Measurements from ENCODE around the gene TCFL5.

Gene TCFL5

DNA sequence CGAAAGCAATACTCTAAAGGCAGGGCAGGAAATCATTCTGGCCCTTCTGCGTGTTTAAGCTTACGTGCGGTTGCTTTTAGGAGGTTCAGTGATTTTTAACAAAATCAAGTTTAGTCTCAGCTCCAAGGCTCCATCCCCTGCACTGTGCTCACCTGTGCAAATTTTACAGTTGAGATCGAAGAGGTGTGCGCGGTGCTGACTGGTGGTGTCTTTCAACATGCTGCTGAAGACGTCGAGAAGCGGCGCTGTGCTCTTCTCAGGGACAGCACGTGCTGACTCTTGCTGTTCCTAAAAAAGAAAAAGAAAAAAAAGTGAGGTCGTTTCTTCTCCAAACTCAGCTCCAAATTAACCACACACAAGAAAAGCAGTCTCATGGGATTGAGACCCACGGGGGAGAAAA is 32.6 kb upstream of the TCFL5 start:
- DNase-seq = no peak

DNA sequence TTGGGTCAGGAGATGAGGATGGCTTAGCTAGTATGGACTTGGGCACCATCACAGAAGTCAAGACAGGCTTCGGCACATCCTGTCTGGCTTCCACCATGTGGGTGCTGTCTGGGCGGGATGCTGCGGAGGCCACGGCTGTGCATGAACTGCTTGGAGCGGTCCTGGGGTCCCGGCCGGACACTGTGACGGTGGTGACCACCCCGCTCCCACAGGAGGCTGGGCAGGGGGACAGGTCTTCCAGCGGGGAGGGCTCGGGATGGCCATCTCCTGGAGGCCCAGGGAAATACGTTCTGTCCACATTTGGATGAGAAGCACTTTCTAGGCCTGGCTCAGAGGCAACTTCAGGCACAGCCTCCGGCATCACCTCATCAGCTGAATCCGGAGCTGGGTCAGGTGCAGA is 32.1 kb upstream of the TCFL5 start:
- DNase-seq = no peak

DNA sequence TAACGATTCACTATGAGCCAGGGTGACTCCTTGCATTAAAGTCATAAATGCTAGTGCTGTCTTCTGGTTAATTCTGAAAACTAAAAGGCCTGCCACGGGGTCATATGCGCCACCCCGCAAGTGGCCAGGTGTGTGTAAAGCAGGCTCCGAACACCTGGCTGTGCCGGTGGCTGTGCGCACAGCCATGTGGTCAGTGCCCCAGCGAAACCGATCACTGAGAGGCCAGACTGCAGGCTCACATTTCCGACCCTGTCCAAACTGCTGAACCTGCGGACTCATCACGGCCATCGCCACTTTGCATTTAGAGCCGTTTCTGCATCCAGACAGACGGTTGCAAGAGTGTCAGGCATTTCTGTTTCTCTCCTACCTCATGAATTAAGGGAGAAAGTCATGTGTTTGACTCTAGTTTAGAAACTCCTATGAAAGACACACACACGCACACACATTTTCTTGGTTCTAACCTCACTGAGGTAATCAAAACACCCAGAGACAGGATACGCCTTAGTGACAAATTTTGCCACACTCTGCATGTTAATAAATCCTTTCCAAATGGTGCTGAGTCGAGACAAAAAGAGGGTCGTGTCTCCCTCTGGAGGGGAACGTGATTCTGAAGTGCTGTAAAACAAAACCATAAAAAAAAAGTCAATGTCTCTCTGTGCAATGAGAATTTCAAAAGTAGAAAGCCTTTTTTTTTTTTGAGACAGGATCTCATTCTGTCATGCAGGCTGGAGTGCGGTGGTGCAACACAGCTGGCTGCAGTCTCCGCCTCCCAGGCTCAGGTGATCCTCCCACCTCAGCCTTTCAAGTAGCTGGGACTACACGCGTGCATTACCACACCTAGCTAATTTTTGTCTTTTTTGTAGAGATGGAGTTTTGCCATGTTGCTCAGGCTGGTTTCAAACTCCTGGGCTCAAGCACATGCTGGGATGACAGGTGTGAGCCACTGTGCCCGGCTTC is 31.0 kb upstream of the TCFL5 start:
- DNase-seq = no peak

DNA sequence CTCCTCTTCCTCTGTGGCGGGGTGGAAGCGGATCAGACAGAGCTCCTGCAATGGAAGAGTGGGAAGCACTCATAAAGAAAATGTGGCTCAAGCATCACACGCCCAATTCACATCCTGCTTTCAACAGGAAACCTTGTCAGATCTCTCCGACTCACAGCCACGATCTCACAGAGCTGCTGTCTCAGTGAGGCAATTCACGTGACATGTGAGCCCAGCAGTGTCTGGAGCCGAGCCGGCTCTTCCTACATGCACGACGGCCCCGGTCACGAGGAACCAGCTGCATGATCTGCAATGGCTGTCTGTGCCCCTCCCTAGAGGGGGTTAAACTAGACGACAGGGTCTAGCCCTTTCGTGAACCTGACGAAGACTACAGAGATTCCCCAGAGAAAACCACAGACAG is 29.5 kb upstream of the TCFL5 start:
- DNase-seq = no peak

DNA sequence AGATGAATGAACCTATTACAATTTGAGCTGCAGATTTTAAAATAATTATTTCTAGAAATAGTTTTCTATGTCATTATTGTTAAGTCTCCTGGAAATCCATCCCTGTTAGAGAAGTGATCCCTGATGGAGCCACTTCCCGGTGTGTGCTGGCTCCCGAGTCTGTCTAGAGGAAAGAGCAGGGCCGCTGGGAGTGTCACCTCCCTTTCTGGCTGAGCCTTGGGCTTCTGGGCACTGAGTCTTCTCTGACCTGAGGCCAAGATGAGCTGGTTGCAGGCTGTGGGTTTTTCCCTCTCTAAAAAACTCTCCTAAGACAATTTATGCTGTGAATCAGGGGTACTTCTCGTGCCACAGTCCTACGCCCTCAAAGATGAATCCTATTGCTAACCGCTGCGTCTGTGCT is 28.8 kb upstream of the TCFL5 start:
- no peak for DNase-seq

DNA sequence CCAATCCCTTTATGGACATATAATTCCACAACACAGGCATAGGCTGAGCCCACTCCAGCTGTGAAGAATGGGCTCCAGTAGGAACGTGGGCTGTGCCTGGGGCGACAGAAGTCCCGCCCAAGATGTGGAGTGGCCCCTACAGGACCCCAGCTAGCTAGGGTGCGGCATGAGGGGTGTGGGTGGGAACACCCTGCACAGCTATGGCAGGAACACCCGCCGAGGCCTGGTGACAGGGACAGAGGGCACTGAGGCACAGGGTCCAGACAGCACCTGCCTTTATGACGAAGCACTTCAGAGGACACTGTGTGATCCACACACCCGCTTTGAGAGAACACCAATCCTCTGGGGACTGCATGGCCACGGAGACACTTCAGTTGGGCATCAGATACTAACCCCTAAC is 28.2 kb upstream of the TCFL5 start:
- DNase-seq = no peak

DNA sequence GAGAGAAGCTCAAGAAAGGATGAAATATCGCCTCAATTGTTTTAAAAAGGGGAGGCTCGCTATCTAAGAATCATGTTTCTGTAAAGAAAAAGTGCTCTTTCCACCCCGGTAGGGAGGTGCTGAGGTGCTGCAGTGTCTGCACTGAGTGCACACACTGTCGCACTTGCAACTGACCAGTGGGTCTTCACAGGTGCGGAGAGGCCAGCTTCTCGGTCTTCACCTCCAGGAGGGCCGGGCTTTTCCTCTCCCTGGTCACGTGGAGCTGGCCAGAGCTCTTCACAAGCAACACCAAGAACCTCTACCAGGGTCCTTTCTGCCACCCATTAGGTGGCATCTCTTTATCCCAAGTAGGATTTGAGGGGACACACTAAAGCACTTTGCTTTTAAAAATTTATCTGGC is 27.8 kb upstream of the TCFL5 start:
- DNase-seq = no peak

DNA sequence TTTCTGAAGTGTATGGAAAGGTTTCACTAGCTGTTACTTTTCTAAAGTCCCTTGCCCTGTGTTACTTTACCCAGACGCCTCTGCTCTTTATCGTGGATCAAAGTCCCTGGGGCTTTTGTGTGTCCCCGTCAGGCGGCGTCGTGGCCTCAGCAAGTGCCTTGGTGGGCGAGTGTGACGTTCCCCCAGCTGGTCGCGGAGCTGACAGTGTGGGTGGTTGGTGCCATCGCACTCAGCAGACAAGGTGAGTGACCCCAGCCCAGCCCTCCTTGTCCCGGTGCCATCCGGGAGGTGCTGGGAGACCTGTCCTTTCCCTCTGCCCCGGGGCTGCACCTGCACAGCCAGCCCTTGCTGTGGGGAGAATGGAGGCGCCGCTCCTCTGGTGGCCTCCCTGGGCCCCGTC is 27.3 kb upstream of the TCFL5 start:
- DNase-seq = no peak

DNA sequence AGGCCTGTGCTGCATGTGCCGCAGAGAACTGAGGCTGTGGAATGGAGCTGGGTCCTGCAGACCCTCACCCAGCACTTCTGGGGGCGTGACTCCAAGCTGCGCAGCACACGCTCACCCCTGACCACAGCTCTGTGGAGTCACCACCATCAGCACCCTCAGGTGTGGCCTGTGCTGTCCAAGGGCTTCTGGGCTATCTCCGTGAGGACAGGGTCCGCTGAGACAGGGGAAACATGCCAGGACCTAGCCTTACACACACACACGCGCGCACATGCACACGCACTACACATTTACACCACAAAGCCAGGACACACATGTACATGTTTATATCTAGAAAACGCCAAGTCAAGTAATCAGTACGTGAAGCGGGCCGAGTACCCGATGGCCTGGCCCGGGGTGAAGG is 26.8 kb upstream of the TCFL5 start:
- DNase-seq = no peak

DNA sequence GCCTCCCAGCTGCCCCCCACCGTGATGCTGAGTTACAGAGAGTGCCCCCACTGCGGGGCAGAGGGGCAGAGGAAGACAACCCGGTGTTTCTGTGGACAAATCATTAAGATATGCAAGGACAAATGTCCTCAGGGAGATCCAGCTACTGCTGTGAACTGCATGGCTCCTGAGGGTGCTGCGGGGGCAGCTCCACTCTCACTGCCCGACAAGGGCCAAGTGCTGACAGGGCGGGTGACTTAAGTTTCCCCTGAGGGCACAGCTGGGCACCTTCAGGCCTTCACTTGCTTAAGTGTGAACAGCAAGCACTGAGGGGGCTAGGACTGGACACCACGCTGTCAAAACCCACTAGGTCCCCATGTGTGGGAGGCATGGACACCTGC is 26.2 kb upstream of the TCFL5 start:
- DNase-seq = no peak

DNA sequence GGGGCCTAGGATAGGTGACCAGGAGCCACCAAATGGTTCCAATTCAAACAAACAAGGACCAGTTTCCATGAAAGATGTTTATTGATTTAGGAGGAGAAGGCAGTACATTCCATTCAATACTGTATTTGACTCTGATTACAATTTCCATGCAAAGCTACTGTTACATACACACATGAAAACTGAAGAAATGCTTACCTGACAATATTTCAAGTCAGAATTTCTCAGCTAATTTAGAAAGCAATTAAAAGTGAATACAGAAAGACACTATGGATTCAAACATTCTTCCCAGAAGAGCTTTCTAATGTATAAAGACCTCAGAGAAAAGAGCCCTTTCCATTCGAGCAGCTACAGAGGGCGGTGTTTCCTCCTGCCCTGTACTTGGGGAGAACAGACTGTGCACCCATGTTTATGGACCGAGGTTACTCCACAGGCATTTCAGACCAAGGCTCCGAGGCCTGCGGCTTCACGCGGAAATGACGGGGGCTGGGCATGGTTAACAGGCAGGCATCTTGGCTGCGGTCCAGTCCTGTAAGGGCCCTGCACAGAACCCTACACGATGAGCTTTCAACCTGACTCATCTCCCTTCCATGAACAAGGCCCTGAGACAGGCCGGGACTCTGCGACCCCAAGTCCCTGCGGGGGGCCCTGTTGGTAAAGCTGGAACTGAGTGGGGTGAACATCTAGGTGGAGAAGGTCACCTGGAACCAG is 25.7 kb upstream of the TCFL5 start:
- peak; percentile 65 for DNase-seq

DNA sequence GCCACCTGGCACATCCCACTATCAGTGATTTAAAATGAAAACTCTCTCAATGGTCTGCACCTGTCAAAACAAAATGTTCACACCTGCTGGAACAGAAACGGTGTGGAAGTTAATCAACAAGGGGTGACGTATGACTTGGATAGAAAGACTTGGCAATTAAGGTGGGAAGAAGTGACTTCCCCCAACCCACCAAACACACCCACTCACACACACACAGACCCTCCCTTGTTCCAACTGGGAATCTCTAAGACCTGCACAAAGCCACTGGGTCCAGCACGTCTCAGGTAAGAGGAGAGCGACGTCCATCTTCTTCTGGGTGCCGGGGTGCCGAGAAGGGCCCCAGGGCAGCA is 25.1 kb upstream of the TCFL5 start:
- no peak for DNase-seq

DNA sequence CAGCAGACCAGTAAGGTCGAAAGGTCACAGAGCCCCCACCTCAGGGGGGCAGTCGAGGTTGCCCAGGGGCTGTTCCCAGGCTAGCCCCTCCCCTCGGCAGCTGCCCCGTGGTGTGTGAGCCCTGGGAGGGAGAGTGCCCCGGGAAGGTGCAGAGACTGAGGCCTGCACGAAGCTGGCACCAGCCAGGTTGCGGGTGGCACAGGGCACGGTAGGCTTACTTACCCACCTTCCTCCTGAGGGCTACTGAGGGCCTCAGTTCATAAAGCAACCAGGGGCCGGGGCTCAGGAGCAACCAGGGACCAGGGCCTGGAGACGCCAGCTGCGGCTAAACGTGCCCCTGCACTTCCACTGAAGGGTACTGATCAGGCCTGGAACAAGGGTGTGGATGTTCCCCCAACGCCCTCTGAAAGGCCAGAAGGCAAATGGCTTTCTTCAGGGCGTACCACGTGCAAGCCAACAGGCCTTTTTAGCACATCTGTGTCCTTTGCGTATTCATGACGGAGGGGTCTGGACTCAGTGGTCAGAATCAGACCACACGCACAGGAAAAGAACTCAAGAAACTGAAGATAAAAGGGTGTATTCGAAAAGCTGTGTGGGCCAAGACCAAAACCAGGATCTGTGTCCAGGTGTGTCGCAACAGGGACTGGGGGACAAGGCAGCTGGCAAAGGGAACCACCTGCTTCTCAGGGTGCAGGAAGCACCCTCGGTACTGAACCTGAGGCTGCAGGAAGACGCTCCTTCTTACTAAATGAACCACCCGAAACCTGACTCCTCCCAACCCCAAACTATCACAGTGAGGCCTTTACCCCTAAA is 24.5 kb upstream of the TCFL5 start:
- peak; percentile 19 for DNase-seq

DNA sequence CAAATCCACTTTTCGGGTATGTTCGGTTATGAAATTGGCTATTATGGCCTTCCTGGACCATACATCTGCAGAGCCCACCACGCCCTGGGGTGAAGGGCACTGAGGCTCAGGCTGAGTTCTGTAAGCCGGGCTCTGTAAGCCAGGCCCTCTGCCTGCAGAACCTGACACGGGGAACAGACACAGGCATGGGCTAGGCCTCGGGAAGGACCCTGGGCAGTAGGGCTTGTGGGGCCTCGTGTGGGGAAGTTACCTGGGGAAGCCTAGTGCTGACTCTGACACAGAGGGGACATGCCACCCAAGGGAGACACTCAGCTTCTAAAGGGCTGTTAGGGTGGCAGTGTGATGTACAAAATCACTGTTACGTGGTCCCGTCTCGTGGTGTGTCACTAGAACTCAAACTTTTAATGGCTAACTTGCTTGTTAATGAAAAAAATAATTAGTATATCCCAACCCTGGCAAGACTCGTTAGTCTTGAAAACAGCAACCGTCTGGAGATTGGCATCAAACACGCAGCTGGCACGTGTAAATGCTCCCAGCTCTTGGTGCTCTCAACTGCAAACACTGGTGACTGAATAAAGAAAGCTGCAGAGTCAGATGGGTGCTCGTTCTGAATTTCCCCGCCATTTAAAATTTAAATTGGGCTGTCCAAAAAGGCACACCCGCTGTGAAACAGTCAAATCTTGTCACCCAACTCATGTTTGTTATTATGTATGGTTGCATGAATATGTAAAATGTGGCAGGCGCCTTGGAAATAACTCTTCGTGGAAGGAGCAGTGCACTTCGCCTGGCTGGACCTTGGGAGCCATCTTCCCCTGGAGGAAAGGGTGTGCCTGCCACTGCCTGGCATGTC is 23.6 kb upstream of the TCFL5 start:
- DNase-seq = no peak

DNA sequence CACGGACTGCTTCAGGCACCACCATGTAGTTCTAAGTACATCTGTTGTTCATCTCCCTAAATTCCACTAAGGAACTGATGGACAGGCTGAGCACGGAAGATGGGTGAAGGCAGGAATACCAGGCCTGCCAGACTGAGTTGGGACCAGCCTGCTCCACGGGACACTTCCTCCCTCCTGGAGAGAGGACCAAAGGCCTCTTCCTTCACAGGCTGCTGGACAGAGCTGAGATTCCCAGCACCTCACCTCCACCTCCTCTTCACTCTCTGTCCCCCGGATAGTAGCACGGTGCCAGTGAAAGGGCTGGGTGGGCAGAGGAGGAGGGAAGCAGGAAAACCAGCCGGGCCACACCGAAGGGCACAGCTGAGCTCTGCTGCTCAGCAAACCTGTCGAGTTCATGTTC is 22.9 kb upstream of the TCFL5 start:
- no peak for DNase-seq

DNA sequence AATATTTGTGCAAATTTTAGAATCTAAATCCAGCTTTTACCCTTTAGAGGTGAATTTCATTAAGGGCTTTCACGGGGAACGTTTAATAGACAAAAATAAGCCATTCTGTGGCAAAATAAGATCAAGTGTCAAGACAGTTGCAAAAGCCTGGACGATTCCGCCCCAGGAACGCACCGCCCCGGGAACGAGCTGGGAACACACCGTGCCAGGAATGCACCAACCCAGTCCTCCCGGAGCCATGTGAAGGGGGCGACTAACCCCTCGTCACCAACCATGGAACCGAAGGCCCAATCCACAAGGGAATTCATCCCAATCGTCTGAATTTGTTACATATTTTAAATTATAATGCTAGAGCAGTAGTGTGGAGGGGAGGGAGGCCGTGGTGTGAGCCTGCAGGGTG is 20.8 kb upstream of the TCFL5 start:
- no peak for DNase-seq

DNA sequence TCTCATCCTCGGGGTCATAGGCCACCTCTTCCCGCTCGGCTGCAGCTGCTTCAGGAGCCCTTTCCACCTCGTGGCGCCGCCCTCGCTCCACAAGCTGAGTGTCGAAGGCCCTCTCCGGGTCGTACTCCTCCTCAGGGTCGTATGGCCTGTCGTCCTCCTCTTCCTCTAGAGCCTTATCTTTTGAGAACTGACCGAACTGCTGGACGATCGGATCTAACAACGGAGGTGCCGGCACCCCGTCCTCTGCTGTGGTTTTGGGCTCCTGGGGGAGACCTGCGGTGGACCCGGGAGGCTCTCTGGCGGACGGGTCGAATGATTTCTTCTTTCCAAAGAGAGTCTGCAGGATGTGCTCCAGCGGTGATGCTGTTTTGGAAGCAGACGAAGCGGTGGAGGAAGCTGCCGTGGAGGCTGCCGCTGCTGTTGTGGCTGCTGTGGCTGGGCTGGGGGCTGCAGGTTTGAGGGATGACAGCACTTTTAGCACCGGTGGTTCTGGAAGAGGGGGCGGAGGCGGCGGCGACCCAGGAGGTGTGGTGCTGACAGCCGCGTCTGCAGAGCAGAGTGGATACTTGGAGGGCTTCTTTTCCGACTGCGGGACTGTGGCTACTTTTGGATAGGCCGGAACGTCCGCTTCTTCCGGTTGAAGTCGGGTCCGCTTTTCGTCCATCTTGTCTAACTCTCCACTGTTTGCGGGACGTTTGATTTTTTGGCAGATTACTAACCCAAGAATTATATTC is 20.2 kb upstream of the TCFL5 start:
- DNase-seq = no peak

DNA sequence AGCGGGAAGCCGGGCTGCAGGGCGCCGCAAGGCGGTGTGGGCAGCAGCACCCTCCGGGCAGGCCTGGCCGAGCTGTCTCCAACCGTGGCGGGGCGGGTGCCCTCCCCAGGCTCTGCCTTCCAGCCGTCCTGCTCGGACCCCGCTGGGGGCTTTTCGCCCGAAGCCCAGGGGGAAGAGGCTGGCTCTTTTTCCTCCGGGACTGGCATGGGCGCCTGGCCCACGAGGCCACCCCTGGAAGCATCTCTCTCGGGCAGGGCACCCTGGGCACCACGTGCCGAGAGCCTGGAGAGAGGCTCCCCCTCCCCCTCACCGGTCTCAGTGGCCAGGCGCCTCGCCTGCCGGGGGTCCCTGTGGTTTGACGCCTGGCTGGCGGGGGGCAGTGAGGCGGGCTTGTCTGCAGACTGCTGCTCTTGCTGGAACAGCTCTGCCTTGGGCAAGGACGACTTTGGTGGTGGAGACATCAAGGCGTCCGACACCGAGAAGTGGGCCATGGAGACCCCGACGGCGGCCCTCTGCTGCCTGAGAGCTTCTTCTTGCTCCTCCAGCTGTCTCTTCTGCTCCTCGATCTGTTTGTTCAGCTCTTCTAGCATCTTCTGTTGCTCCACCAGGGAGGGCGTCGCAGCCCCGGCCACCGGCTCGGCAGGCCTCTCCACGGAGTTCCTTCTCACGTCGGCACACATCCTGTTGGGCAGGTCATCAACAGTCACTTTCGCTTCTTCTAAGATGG is 19.5 kb upstream of the TCFL5 start:
- DNase-seq = no peak

DNA sequence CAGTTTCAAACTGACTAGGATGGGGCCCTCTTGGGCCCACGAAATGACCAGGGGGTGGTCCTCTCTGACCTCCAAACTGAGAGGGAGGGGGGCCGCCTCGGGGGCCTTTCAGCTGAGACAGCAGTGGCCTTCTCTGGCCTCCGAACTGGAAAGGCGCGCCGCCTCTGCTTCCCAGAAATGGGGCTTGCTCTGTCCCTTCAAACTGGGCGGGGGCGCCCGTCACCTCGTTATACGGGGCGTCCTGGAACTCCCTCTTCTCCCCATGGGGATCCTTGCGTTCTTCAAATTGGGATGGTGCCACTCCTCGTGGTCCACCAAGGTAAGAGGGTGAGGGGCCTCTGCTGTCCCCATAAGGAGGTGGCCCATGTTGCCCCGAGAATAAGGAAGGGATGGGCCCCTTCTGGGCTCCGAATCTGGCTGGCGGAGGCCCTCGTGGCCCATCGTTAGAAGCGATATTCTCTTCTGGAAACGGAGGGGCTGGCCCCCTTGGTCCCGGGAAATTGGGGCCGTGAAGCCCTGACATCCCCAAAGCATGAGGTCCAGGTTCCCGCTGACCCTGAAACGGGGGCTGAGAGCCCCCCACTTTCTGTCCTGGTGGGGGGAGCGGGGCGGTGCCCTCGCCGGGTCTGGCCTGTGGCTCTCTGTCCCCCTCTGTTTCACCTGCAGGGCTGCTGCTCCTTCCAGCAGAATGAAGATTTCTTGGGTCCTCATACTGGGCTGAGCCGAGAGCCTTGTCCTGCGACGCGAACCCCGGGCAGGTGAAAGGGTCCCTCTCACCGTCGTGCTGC is 18.7 kb upstream of the TCFL5 start:
- no peak for DNase-seq
